Activated CD4-positive, alpha-beta T cell treated with anti-CD3 and anti-CD28 coated beads, Interleukin-2, amount 50 U/mL, for 48 hours (primary cell): ENCODE measurements around the gene CEP85.
"Not testable (repeated sequence)": the region's sequence is repeated elsewhere in the genome, so short reads cannot be mapped to it uniquely, and the experiment has no call there.

Source experiments
- DNase-seq, 2 experiments: peaks; one replicate each; pipeline ENCODE4 v3.0.0-alpha.2; 2020

The CEP85 gene

DNA sequence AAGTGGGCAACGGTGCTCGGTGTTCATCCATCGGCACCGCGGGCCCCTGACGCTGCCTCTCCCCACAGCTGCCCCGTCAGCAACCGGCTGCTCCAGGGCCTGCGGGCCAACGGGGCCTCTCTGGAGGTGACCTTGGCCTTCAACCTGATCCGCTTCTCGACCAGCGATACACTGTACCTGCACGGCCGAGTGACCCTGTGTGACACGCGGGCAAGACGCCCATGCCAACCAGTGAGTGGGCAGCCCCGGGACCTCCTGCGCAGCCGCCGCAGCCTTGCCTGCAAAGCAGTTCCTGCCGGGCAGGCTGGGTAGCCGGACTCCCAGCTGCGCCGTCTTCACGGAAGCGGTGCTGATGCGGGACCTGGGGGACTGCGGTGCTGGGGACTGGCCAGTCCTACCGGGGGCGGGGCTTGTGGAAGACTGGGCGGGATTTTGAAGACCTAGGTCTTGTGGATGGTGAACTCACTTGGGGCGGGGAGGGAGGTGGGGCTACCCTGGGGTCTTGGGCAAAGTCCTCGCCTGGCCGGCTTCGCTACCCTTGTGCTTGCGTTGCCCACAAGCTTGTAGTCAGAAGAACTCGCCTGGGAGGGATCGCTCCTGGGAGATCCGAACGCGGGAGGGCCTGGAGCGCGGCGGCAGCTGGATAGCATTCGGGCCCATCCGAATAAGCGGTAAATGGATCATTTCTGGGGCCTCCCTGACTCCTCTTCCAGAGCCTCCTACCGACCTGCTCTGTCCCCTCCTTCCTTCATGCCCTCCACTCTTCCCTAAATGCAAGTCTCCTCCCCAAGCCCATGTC, 8.8 kb upstream of the CEP85 start:
- DNase-seq: peak; percentile 68 to 73

DNA sequence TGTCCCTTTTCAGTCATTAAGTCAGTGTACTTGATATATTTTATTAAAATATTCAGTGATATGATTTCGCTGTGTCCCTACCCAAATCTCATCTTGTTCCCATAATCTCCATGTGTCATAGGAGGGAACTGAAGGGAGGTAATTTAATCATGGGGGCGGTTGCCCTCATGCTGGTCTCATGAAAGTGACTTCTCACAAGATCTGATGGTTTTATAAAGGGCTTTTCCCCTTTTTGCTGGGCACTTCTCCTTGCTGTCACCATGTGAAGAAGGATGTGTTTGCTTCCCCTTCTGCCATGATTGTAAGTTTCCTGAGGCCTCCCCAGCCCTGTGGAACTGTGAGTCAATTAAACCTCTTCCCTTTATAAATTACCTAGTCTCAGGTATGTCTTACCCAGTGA, 3.3 kb upstream of the CEP85 start:
- not testable (repeated sequence) for DNase-seq

DNA sequence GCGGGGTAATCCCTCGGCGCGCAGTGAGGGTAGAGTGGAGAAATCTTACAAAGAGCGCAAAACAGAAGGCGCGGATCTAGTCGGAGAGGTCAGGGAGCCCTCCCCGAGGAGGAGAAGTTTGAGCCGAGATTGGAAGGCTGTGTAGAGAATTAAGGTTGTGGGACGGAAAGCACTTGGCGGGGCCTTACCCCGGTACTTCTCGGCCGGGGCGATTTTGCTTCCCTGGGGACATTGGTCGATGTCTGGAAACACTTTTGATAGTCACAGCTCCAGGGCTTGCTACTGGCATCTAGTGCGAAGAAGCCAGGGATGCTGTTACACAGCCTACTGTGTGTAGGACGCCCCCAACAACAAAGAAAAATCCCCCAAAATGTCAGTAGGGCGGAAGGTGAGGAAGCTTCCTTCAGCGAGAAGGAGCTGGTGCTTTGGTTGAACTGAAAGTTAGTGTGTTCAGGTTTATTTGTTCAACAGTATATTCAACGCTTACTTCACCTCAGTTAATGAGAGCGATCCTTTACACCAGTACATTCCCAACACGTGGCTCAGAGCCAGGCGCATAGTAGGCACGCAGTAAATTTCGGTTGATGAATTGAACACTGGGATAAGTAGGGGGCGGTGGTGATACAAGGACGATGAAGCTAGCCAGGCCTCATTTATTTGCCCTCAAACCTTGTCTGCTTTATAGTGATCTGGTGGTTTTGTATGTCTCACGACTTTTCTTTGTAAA, 807 bp downstream of the CEP85 start:
- DNase-seq: peak; percentile 15 to 26

GRCh38 chr1:26237230-26237966, 3.4 kb downstream of the CEP85 start:
- no peak for DNase-seq

DNA sequence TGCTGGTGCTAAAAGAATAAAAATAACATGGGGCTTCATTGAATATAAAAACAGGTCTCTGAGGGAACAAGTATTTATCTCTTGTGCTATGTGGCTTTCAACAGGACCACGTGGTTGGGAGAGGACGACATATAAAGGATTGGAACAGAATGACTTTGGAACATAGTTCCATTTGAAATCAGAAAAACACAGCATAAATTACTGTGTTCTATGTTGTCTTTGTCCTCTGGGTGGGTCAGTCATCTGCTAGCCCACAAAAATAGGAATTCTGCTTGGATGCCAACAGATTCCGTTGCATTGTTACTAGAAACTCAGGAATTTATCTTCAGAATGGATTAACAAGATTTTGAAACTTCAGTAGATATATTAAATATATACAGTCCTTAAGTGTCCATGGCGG, 5.9 kb downstream of the CEP85 start:
- no peak for DNase-seq

DNA sequence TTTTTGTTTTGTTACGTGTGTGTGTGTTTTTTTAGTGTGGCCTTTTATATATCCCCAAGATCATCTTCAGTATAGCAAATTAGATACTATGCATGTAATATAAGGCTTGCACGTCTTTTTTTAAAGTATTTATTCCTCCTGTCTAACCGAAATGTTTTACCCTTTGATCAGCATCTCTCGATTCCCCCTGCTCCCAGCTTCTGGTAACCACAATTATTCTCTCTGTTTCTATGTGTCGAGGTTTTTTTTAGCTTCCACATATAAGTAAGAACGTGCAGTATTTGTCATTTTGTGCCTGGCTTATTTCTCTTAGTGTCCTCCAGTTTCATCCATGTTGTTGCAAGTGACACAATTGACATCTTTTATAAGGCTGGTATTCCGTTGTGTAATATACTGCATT, 18.7 kb downstream of the CEP85 start:
- no peak for DNase-seq

GRCh38 chr1:26254404-26254803, 20.4 kb downstream of the CEP85 start:
- no peak for DNase-seq

GRCh38 chr1:26257222-26257621, 23.2 kb downstream of the CEP85 start:
- DNase-seq: no peak

- DNase-seq: no peak
These were observed 25.0 kb downstream of the CEP85 start for GRCh38 chr1:26259005-26259404.

DNA sequence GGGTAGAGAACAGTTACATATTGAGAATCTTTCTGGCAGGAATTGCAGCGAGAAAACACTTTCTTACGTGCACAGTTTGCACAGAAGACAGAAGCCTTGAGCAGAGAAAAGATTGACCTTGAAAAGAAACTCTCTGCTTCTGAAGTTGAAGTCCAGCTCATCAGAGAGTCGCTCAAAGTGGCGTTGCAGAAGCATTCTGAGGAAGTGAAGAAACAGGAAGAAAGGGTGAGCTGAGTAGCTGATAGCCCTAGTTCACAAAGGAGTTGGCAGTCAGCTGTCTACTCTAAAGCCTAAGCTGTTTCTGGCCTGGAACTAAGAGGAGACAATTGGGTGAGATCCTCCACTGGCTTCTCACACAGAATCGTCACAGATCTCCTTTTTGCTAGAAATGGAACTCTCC, 25.6 kb downstream of the CEP85 start:
- DNase-seq: no peak

DNA sequence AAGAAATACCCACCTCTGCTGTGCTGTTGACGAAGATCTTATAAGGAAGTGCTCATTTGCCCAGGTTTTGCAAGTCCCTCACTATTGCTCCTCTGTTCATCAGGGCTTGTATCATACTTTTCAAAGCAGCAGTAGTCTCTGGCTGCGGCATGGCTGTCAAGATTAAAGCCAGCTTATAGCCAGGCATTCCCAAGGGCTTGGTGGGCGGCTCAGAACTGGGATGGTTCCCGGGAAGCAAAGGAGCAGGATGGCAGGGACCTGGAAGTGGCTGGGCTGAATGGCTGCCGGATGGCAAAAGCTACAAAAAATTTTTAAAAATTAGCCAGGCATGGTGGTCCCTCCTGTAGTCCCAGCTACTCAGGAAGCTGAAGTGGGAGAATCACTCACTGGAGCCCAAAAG, 29.2 kb downstream of the CEP85 start:
- no peak for DNase-seq

- no peak for DNase-seq
These were observed 31.4 kb downstream of the CEP85 start for GRCh38 chr1:26265405-26265804.

- no peak for DNase-seq
These were observed 34.5 kb downstream of the CEP85 start for GRCh38 chr1:26268290-26269197.

GRCh38 chr1:26269198-26269550, 35.2 kb downstream of the CEP85 start:
- no peak for DNase-seq

DNA sequence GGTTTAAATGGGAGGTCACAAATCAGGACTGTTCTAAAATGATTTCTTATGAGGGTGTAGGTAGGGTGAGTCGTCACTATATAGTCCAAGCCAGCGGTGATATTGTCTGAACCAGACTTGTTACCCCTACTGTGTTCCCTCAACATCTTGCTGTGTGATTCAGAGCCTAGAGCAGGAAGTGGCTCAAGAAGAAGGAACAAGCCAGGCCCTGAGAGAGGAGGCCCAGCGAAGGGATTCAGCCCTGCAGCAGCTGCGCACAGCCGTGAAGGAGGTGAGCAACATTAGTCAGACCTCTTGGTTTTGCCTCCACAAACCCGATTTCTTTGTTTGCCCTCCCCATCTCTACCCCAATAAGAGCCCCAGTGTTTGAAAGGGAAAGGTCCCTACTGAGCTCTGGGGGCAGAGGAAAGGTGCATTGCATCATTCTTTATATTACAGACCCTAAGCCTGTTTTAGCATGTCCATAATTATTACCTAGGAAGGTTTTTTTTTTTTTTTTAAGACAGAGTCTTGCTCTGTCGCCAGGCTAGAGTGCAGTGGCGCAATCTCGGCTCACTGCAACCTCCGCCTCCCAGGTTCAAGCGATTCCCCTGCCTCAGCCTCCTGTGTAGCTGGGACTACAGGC, 40.9 kb downstream of the CEP85 start:
- peak; percentile 10 to 16 for DNase-seq

GRCh38 chr1:26275580-26276431, 41.8 kb downstream of the CEP85 start:
- peak; percentile 85 to 90 for DNase-seq

DNA sequence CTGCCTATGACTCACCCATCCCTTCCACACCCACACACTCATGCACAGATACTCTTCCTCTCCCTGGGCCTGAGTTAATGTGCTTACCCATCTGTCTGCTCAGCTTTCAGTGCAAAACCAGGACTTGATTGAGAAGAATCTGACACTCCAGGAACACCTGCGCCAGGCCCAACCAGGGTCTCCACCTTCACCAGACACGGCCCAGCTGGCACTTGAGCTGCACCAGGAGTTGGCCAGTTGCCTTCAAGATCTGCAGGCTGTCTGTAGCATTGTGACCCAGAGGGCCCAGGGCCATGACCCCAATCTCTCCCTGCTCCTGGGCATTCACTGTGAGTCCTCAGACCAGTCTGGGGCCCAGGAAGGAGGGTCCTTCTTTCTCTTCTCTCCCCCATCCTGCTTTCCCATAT, 42.4 kb downstream of the CEP85 start:
- no peak for DNase-seq

- no peak for DNase-seq
These were observed 43.3 kb downstream of the CEP85 start for GRCh38 chr1:26277261-26277661.

DNA sequence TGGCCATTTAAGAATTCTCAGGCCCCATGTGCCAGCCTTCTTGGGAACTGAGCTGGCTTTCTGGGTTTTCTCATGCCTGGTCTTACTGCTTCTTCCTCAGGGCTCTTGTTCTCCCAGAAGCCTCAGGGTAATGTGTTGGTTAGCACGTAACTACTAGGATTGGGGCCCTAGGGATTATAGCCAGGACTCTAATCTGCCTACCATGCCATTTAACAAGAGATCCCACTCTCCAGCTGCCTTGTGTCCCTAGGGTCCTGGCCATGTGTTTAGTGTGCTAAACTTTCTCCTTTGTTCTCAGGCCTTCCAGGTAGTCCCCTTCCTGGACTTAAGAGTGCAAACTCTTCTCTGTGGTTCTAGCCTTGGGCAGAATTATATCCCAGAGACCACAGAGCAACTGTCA, 43.7 kb downstream of the CEP85 start:
- DNase-seq: no peak

GRCh38 chr1:26278303-26278702, 44.3 kb downstream of the CEP85 start:
- peak; percentile 21 to 35 for DNase-seq
